Neuronal stem cell (in vitro differentiated cells): ENCODE measurements around the gene GATAD2B.

ENCODE experiments used
- DNase-seq: peaks from one replicate; pipeline ENCODE4 v3.0.0-alpha.2; 2013; ENCODE audit warnings: low spot score
- H2AFZ ChIP-seq: one replicate; pipeline ENCODE4 v1.6.1; 2013; ENCODE audit warnings: mild to moderate bottlenecking, low read length, inconsistent platforms
- H2AK5ac ChIP-seq: 2 replicates; pipeline ENCODE4 v1.6.1; 2013; ENCODE audit warnings: low read depth, mild to moderate bottlenecking, inconsistent platforms, low read length, moderate library complexity, mixed read lengths
- H2BK120ac ChIP-seq: 2 replicates; pipeline ENCODE4 v1.6.1; 2013; ENCODE audit warnings: low read depth, mild to moderate bottlenecking, inconsistent platforms, low read length, moderate library complexity, mixed read lengths
- H2BK12ac ChIP-seq: one replicate; pipeline ENCODE4 v1.6.1; 2013; ENCODE audit warnings: low read length, inconsistent platforms
- H2BK15ac ChIP-seq: 2 replicates; pipeline ENCODE4 v1.6.1; 2013; ENCODE audit warnings: mild to moderate bottlenecking, low read length, inconsistent platforms, mixed read lengths
- H2BK5ac ChIP-seq: one replicate; pipeline ENCODE4 v1.6.1; 2013; ENCODE audit warnings: inconsistent platforms, mild to moderate bottlenecking, low read length, moderate library complexity
- H3K14ac ChIP-seq: one replicate; pipeline ENCODE4 v1.6.1; 2013; ENCODE audit warnings: low read length, inconsistent platforms
- H3K18ac ChIP-seq: 2 replicates; pipeline ENCODE4 v1.6.1; 2013; ENCODE audit warnings: low read length, inconsistent platforms
- H3K23ac ChIP-seq: 2 replicates; pipeline ENCODE4 v1.6.1; 2013; ENCODE audit warnings: low read depth, mild to moderate bottlenecking, mixed read lengths, low read length, inconsistent platforms; ENCODE audit not compliant: poor library complexity
- H3K27ac ChIP-seq: replicated peaks from 3 replicates; pipeline ENCODE4 v1.5.1; 2013; ENCODE audit warnings: low read length, inconsistent platforms
- H3K27me3 ChIP-seq, 3 experiments: 2 replicates each; pipeline ENCODE4 v1.6.1; 2013; ENCODE audit warnings: low read length in 3 of 3, mild to moderate bottlenecking in 2 of 3, inconsistent platforms in 1 of 3, low read depth in 1 of 3, mixed read lengths in 1 of 3, moderate library complexity in 1 of 3; ENCODE audit not compliant: control insufficient read depth in 3 of 3, insufficient read depth in 3 of 3
- H3K36me3 ChIP-seq, 2 donors: replicated peaks in 1 of 2; 2 replicates each; pipeline ENCODE4 v1.6.1; 2013; ENCODE audit warnings: low read length in 2 of 2; ENCODE audit not compliant: control insufficient read depth in 2 of 2, insufficient read depth in 2 of 2
- H3K4ac ChIP-seq: 2 replicates; pipeline ENCODE4 v1.6.1; 2013; ENCODE audit warnings: inconsistent platforms, mild to moderate bottlenecking, low read length, moderate library complexity
- H3K4me1 ChIP-seq, 2 donors: 1 replicate in 1 of 2; 2 replicates in 1 of 2; pipeline ENCODE4 v1.6.1; 2013; ENCODE audit warnings: low read length in 2 of 2, low read depth in 1 of 2; ENCODE audit not compliant: control insufficient read depth in 2 of 2, insufficient read depth in 1 of 2
- H3K4me2 ChIP-seq: one replicate; pipeline ENCODE4 v1.6.1; 2013; ENCODE audit warnings: mild to moderate bottlenecking, low read length, inconsistent platforms; ENCODE audit not compliant: insufficient read depth, poor library complexity, severe bottlenecking
- H3K4me3 ChIP-seq, 2 donors: 2 replicates each; pipeline ENCODE4 v1.5.1; 2013; ENCODE audit warnings: low read length in 2 of 2, mild to moderate bottlenecking in 2 of 2, inconsistent platforms in 1 of 2, moderate library complexity in 1 of 2
- H3K79me1 ChIP-seq: one replicate; pipeline ENCODE4 v1.6.1; 2013; ENCODE audit warnings: low read depth, mild to moderate bottlenecking, inconsistent platforms, low read length, moderate library complexity
- H3K9ac ChIP-seq: one replicate; pipeline ENCODE4 v1.6.1; 2013; ENCODE audit warnings: mild to moderate bottlenecking, low read depth, low read length, inconsistent platforms; ENCODE audit not compliant: poor library complexity
- H3K9me3 ChIP-seq, 2 donors: replicated peaks in 1 of 2; 2 replicates each; pipeline versions ENCODE3 to v1.6.1; 2013; ENCODE audit warnings: low read length in 2 of 2, mild to moderate bottlenecking in 2 of 2, inconsistent platforms in 1 of 2, low read depth in 1 of 2, mixed read lengths in 1 of 2, moderate library complexity in 1 of 2; ENCODE audit not compliant: control insufficient read depth in 2 of 2, insufficient read depth in 1 of 2
- H4K8ac ChIP-seq: one replicate; pipeline ENCODE4 v1.6.1; 2013; ENCODE audit warnings: low read depth, mild to moderate bottlenecking, inconsistent platforms, low read length, moderate library complexity
- H4K91ac ChIP-seq: one replicate; pipeline ENCODE4 v1.6.1; 2013; ENCODE audit warnings: low read length, low read depth, mild to moderate bottlenecking, inconsistent platforms; ENCODE audit not compliant: poor library complexity
- WGBS, 2 donors: extraction: QIAGEN DNeasy Blood & Tissue Kit; methylation state at CpG; one replicate each; pipeline ENCODE4 v1.1.7; 2013; ENCODE audit warnings: missing lambda C conversion rate in 2 of 2, mixed read lengths in 1 of 2; ENCODE audit not compliant: insufficient read length in 2 of 2, insufficient replicate concordance in 1 of 2; ENCODE audit errors: extremely low coverage in 2 of 2; 5-methylcytosine and 5-hydroxymethylcytosine counted together

Gene GATAD2B

GRCh38 chr1:153929981-153930948 is 7.5 kb upstream of the GATAD2B start:
- no peak for DNase-seq
- Histone ChIP-seq H3K4me1 (no peaks in the 10 kb centered on the region), H3K4me2 (no peak overlapping the region)

GRCh38 chr1:153929426-153929825 is 6.7 kb upstream of the GATAD2B start:
- Histone ChIP-seq H3K27me3 (no peaks in the 10 kb centered on the region), H4K91ac (no peak overlapping the region), H3K9me3 (no peaks in the 10 kb centered on the region), H3K23ac (no peak overlapping the region), H3K4me3 (no peak overlapping the region), H3K79me1 (no peaks in the 10 kb centered on the region), H3K9ac (no peak overlapping the region), H3K4me2 (no peak overlapping the region), H2AK5ac (no peak overlapping the region), H2BK12ac (no peak overlapping the region), H2BK120ac (no peak overlapping the region), H2AFZ (no peak overlapping the region), H3K4me1 (no peaks in the 10 kb centered on the region), H3K14ac (no peak overlapping the region), H4K8ac (no peak overlapping the region), H3K27ac (no peak overlapping the region), H2BK5ac (no peak overlapping the region), H3K4ac (no peak overlapping the region), H2BK15ac (no peak overlapping the region), H3K18ac (no peak overlapping the region), H3K36me3 (peaks cover 3 to 47% of the 10 kb centered on the region in 2 donors)
- DNase-seq, result no peak
- WGBS, 2 donors, result no CpG with 5 or more reads among the region's 5 CpGs

More at GRCh38 chr1:153929981-153930948, 7.5 kb upstream of the GATAD2B start:
- Histone ChIP-seq H4K8ac (no peak overlapping the region), H3K36me3 (peaks cover 3 to 55% of the 10 kb centered on the region in 2 donors), H3K27ac (no peak overlapping the region), H3K4me3 (no peak overlapping the region), H3K9ac (no peak overlapping the region), H2BK15ac (no peak overlapping the region), H2AK5ac (no peak overlapping the region), H2AFZ (no peak overlapping the region), H3K23ac (no peak overlapping the region), H3K79me1 (no peaks in the 10 kb centered on the region), H2BK5ac (no peak overlapping the region), H3K14ac (no peak overlapping the region), H3K4ac (no peak overlapping the region), H2BK12ac (no peak overlapping the region), H4K91ac (no peak overlapping the region), H3K27me3 (no peaks in the 10 kb centered on the region), H3K18ac (no peak overlapping the region), H2BK120ac (no peak overlapping the region), H3K9me3 (no peaks in the 10 kb centered on the region)
- no CpG with 5 or more reads among the region's 14 CpGs for WGBS, 2 donors

- H3K4me1 ChIP-seq, result peaks cover 0 to 2% of the 10 kb centered on the region in 2 donors
- no peak overlapping the region for H2AFZ ChIP-seq
- DNase-seq, result no peak
- no peak overlapping the region for H3K14ac ChIP-seq
- no peak overlapping the region for H3K23ac ChIP-seq
- H2AK5ac ChIP-seq, result no peak overlapping the region
- H4K8ac ChIP-seq, result no peak overlapping the region
- H2BK12ac ChIP-seq, result no peak overlapping the region
- no peaks in the 10 kb centered on the region for H3K9me3 ChIP-seq
- no peak overlapping the region for H3K4ac ChIP-seq
- H3K18ac ChIP-seq, result no peak overlapping the region
- H3K36me3 ChIP-seq, result peaks cover 3 to 43% of the 10 kb centered on the region in 2 donors
- H2BK120ac ChIP-seq, result no peak overlapping the region
- H3K9ac ChIP-seq, result no peak overlapping the region
- H3K4me2 ChIP-seq, result no peak overlapping the region
- no peaks in the 10 kb centered on the region for H3K27me3 ChIP-seq
- no peak overlapping the region for H2BK15ac ChIP-seq
- H2BK5ac ChIP-seq, result no peak overlapping the region
- H3K79me1 ChIP-seq, result no peaks in the 10 kb centered on the region
- no peak overlapping the region for H4K91ac ChIP-seq
- no CpG with 5 or more reads among the region's 4 CpGs for WGBS, 2 donors
- H3K27ac ChIP-seq, result no peak overlapping the region
- no peak overlapping the region for H3K4me3 ChIP-seq
These were observed 6.1 kb upstream of the GATAD2B start for GRCh38 chr1:153928791-153929341.

- Histone ChIP-seq H4K91ac (no peak overlapping the region), H3K4me3 (no peak overlapping the region), H3K9ac (no peak overlapping the region), H3K36me3 (peaks cover 3 to 36% of the 10 kb centered on the region in 2 donors), H3K9me3 (no peaks in the 10 kb centered on the region), H3K23ac (no peak overlapping the region), H2BK5ac (no peak overlapping the region), H2AFZ (no peak overlapping the region), H2BK12ac (no peak overlapping the region), H2BK15ac (no peak overlapping the region), H3K14ac (no peak overlapping the region), H2BK120ac (no peak overlapping the region), H2AK5ac (no peak overlapping the region), H4K8ac (no peak overlapping the region), H3K79me1 (no peaks in the 10 kb centered on the region), H3K4ac (no peak overlapping the region), H3K27ac (no peak overlapping the region), H3K27me3 (no peaks in the 10 kb centered on the region), H3K18ac (no peak overlapping the region), H3K4me2 (no peak overlapping the region), H3K4me1 (peaks cover 0 to 3% of the 10 kb centered on the region in 2 donors)
- WGBS, 2 donors, result no CpG with 5 or more reads among the region's 1 CpG
- DNase-seq, result no peak
These were observed 5.5 kb upstream of the GATAD2B start for GRCh38 chr1:153928245-153928644.
